Liver (tissue), 9 donors: ENCODE measurements around the gene DBP. TPM values are rescaled to one million over a fixed set of nuclear protein-coding genes. Genes with fewer than 3 reads are reported as not detected.

ENCODE experiments used
- DNase-seq: peaks from one replicate; pipeline ENCODE4 v3.0.0-alpha.2; 2017; ENCODE audit warnings: low spot score
- H3K27ac ChIP-seq, 2 donors: one replicate each; pipeline ENCODE4 v1.7.0; 2013; ENCODE audit warnings: inconsistent platforms in 2 of 2, low read length in 2 of 2, control low read depth in 1 of 2, low read depth in 1 of 2, mild to moderate bottlenecking in 1 of 2
- H3K27me3 ChIP-seq, 4 donors: one replicate each; pipeline versions ENCODE4 v1.6.1 to v1.7.0; 2013; ENCODE audit warnings: low read length in 3 of 4, inconsistent platforms in 1 of 4, mild to moderate bottlenecking in 1 of 4, moderate library complexity in 1 of 4; ENCODE audit not compliant: control insufficient read depth in 4 of 4, insufficient read depth in 4 of 4
- H3K36me3 ChIP-seq, 4 donors: one replicate each; pipeline versions ENCODE4 v1.6.1 to v1.7.0; 2013; ENCODE audit warnings: low read length in 3 of 4, mild to moderate bottlenecking in 3 of 4, low read depth in 1 of 4, moderate library complexity in 1 of 4; ENCODE audit not compliant: control insufficient read depth in 4 of 4, insufficient read depth in 3 of 4
- H3K4me1 ChIP-seq, 4 donors: one replicate each; pipeline versions ENCODE4 v1.6.1 to v1.7.0; 2013; ENCODE audit warnings: low read length in 3 of 4, mild to moderate bottlenecking in 3 of 4, moderate library complexity in 1 of 4; ENCODE audit not compliant: control insufficient read depth in 4 of 4, insufficient read depth in 4 of 4
- H3K4me3 ChIP-seq, 3 donors: one replicate each; pipeline versions ENCODE4 v1.6.1 to v1.7.0; 2013; ENCODE audit warnings: low read length in 3 of 3, control low read depth in 1 of 3, low read depth in 1 of 3, mild to moderate bottlenecking in 1 of 3
- H3K9ac ChIP-seq, 2 donors: one replicate each; pipeline ENCODE4 v1.7.0; 2013; ENCODE audit warnings: low read length in 2 of 2, mild to moderate bottlenecking in 2 of 2, moderate library complexity in 2 of 2, control low read depth in 1 of 2, low read depth in 1 of 2
- H3K9me3 ChIP-seq, 4 donors: one replicate each; pipeline versions ENCODE4 v1.6.1 to v1.7.0; 2013; ENCODE audit warnings: low read length in 3 of 4; ENCODE audit not compliant: control insufficient read depth in 4 of 4
- EGR1 ChIP-seq, 2 donors: IDR thresholded peaks; 2 replicates each; pipeline ENCODE4 v1.6.1; 2016 to 2018; ENCODE audit warnings: antibody characterized with exemption in 2 of 2, low read depth in 2 of 2
- FOXA1 ChIP-seq: IDR thresholded peaks from 2 replicates; pipeline ENCODE4 v1.6.1; 2016; ENCODE audit warnings: antibody characterized with exemption
- GABPA ChIP-seq, 2 donors: IDR thresholded peaks in 1 of 2; conservative IDR thresholded peaks in 1 of 2; 2 replicates each; pipeline ENCODE4 v1.6.1; 2016; ENCODE audit warnings: antibody characterized with exemption in 2 of 2, mild to moderate bottlenecking in 1 of 2, moderate library complexity in 1 of 2
- HNF4A ChIP-seq, 2 donors: conservative IDR thresholded peaks; 2 replicates each; pipeline ENCODE4 v1.6.1; 2016; ENCODE audit warnings: antibody characterized with exemption in 2 of 2, mild to moderate bottlenecking in 2 of 2
- HNF4G ChIP-seq: IDR thresholded peaks from 2 replicates; pipeline ENCODE4 v1.6.1; 2016; ENCODE audit warnings: antibody characterized with exemption
- JUND ChIP-seq, 2 donors: IDR thresholded peaks; 2 replicates each; pipeline ENCODE4 v1.6.1; 2016; ENCODE audit warnings: antibody characterized with exemption in 2 of 2
- NR2F2 ChIP-seq: IDR thresholded peaks from 2 replicates; pipeline ENCODE4 v1.6.1; 2016; ENCODE audit warnings: antibody characterized with exemption
- RAD21 ChIP-seq, 2 donors: IDR thresholded peaks; 2 replicates each; pipeline ENCODE4 v1.6.1; 2016; ENCODE audit warnings: antibody characterized with exemption in 2 of 2, mild to moderate bottlenecking in 2 of 2
- RXRA ChIP-seq, 2 donors: IDR thresholded peaks; 2 replicates each; pipeline ENCODE4 v1.6.1; 2017 to 2018; ENCODE audit warnings: antibody characterized with exemption in 2 of 2, mild to moderate bottlenecking in 1 of 2
- SP1 ChIP-seq: IDR thresholded peaks from 2 replicates; pipeline ENCODE4 v1.6.1; 2018; ENCODE audit warnings: antibody characterized with exemption, mild to moderate bottlenecking
- TAF1 ChIP-seq: conservative IDR thresholded peaks from 2 replicates; pipeline ENCODE4 v1.6.1; 2016; ENCODE audit warnings: antibody characterized with exemption, mild to moderate bottlenecking
- YY1 ChIP-seq: IDR thresholded peaks from 2 replicates; pipeline ENCODE4 v1.6.1; 2016; ENCODE audit warnings: antibody characterized with exemption, mild to moderate bottlenecking
- WGBS: extraction: QIAGEN DNeasy Blood & Tissue Kit; methylation state at CpG from one replicate; pipeline ENCODE4 v1.1.7; 2013; 5-methylcytosine and 5-hydroxymethylcytosine counted together
- polyA plus RNA-seq, 2 donors: library from polyadenylated mRNA; stranded (reverse) in 1 of 2; unstranded in 1 of 2; fragments of 200-250 nt in 1 of 2; fragments of >200 nt in 1 of 2; fragmentation: Nextera tagmentation in 1 of 2; extraction: Ambion mirVana in 1 of 2; gene quantifications; one replicate each; pipeline versions ENCODE4 v1.2.1 to v1.2.3, GENCODE V29; 2013 to 2015
- total RNA-seq, 2 donors: library from RNA; depleted of rRNA; stranded (reverse); fragments of >200 nt; gene quantifications; one replicate each; pipeline ENCODE4 v1.2.3, GENCODE V29; 2014
- TF ChIP-seq, protein P1 (sequence below): IDR thresholded peaks from 2 replicates; pipeline ENCODE4 v1.6.1; 2016; ENCODE audit warnings: antibody characterized with exemption
- TF ChIP-seq, protein P2 (sequence below): fragments of 150-350 bp; IDR thresholded peaks from 2 replicates; pipeline ENCODE4 v1.5.1; 2017; ENCODE audit warnings: improper control_type of control experiment, low read depth, low read length; ENCODE audit not compliant: missing input control
- TF ChIP-seq, protein P3 (sequence below): IDR thresholded peaks from 2 replicates; pipeline ENCODE4 v1.6.1; 2016; ENCODE audit warnings: antibody characterized with exemption
- TF ChIP-seq, protein P4 (sequence below): IDR thresholded peaks from 2 replicates; pipeline ENCODE4 v1.6.1; 2016; ENCODE audit warnings: antibody characterized with exemption, mild to moderate bottlenecking
- TF ChIP-seq, protein P5 (sequence below): IDR thresholded peaks from 2 replicates; pipeline ENCODE4 v1.6.1; 2016; ENCODE audit warnings: antibody characterized with exemption
- donor health status: healthy.
- donor health status: healthy.
- donor health status: healthy.
- donor health status: healthy.
- donor health status: healthy.

Gene DBP
- total and polyA plus RNA-seq, 4 donors: 1.2 to 4.5 (median 1.8) TPM

DNA sequence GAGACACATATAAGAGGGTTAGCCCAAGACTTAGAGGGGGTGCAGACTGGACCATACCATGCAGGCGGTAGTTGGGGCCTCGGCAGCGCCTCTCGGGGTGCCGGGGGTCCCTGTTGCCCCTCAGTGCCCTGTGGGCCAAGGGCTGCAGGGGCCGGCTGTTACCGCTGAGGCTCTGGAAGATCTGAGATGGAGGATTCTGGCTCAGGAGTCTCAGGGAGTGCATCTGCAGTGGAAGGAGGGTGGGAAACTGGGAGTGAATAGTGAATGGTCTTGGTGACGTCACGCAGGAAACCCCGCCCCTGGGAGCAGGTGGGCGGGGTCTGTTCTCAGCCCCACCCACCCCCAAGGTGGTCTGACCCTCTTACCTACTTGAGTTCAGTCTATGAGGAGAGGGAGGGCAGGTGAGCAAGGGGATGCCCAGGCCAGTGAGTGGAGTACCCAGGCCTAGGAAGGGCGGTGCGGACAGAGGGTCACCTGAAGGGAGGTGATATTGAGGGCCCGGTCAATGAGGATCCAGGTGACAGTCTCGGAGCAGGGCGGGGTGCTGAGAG lies 1.7 kb upstream of the DBP start:
- H3K4me3 ChIP-seq: no peak overlapping the region
- H3K9ac ChIP-seq: no peak overlapping the region
- no peaks in the 10 kb centered on the region for H3K27me3 ChIP-seq
- H3K36me3 ChIP-seq: no peaks in the 10 kb centered on the region
- peak overlapping the region in 1 of 2 donors; percentile 98 for H3K27ac ChIP-seq
- WGBS: 79% methylated on average over 16 of the region's 16 CpGs
- no peak for DNase-seq
- TF ChIP-seq TAF1 (no peak), HNF4G (no peak), RAD21 (IDR thresholded peaks at IDR 0.05) (no peak), YY1 (no peak), FOXA1 (peak; percentile 3)
- no peaks in the 10 kb centered on the region for H3K9me3 ChIP-seq
- H3K4me1 ChIP-seq: peaks cover 9 to 40% (median 30%) of the 10 kb centered on the region in 4 donors

DNA sequence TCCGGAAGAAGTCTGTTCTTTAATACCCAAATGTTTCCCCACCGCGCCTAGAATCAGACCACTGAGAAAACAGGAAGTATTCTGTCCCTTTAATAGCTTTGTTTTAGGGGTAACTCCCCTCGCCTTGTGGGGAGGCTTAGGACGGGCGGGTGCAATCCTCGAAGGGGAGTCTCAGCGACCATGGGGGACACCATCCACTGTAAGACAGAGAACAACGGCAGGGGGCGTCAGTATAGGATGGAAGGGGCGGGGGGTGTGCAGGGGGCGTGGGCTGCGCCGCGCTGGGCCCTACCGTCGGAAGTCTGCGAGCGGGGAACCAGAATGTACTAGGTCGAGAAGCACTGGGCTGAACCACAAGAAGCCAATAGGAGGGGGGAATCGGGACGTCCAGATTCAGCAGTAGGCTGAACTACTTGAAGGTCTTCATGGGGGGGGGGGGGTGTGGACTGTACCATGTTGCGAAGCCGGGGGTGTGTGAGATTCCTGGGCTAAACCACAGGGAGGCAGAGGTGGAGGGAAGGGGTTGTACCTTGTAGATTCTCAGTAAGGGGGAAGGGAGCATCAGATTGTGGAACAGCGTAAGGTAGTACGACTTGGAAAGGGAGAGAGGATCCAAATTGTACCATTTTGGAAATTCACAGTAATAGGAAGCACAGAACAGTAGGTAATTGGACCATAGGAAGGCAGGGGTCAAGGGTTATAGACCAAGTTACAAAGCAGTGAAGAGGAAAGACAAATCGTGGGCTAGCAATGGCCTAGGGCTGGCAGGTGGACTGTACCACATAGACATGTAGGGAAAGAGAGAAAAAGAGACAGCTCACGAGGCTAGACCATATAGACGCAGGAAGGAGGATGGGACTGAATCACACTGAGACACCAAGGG lies 1.0 kb upstream of the DBP start:
- TF ChIP-seq GABPA (IDR thresholded peaks at IDR 0.05 in 1 of 2, conservative IDR thresholded peaks at IDR 0.05 in 1 of 2) (peak in 1 of 2 donors; percentile 7), YY1 (peak; percentile 25), FOXA1 (peak; percentile 7), EGR1 (IDR thresholded peaks at IDR 0.05; ENCODE audit: low read depth in 2 of 2) (no peak), NR2F2 (peak; percentile 49)
- TF ChIP-seq, protein P1, sequence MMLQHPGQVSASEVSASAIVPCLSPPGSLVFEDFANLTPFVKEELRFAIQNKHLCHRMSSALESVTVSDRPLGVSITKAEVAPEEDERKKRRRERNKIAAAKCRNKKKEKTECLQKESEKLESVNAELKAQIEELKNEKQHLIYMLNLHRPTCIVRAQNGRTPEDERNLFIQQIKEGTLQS: no peak
- TF ChIP-seq, protein P2, sequence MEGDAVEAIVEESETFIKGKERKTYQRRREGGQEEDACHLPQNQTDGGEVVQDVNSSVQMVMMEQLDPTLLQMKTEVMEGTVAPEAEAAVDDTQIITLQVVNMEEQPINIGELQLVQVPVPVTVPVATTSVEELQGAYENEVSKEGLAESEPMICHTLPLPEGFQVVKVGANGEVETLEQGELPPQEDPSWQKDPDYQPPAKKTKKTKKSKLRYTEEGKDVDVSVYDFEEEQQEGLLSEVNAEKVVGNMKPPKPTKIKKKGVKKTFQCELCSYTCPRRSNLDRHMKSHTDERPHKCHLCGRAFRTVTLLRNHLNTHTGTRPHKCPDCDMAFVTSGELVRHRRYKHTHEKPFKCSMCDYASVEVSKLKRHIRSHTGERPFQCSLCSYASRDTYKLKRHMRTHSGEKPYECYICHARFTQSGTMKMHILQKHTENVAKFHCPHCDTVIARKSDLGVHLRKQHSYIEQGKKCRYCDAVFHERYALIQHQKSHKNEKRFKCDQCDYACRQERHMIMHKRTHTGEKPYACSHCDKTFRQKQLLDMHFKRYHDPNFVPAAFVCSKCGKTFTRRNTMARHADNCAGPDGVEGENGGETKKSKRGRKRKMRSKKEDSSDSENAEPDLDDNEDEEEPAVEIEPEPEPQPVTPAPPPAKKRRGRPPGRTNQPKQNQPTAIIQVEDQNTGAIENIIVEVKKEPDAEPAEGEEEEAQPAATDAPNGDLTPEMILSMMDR: peak; percentile 6
- H3K9ac ChIP-seq: peak overlapping the region; percentile 72 to 94
- H3K27me3 ChIP-seq: no peaks in the 10 kb centered on the region
- no peaks in the 10 kb centered on the region for H3K36me3 ChIP-seq
- peak overlapping the region; percentile 98 to 99 for H3K27ac ChIP-seq
- no peaks in the 10 kb centered on the region for H3K9me3 ChIP-seq
- 10% methylated on average over 29 of the region's 29 CpGs for WGBS
- H3K4me1 ChIP-seq: peaks cover 12 to 47% (median 37%) of the 10 kb centered on the region in 4 donors
- peak overlapping the region; percentile 56 to 86 (median 59) for H3K4me3 ChIP-seq
- peak; percentile 75 for DNase-seq

DNA sequence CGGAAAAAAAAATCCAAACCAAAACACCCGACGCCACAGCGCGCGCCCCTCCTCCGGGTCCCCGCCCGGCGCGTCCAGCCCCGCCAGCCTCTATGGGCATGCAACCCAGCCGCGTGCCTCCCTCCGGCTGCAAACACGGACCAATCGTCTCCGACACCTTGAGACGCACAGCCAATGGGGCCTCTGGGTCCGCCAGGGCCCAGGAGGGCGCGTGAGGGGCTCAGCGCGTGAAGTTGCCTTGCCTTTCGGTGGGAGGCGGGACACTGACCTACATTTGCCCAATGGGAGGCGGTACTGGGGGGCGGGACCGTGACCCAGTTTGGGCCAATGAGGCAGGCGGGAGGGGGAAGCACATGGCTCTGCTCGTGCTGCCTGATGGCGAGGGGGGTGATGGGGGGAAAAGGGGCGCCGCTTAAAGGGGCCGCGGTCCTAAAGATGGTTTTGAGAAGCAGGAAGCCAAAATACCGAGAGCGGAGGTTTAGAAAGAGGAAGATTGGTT lies 319 bp upstream of the DBP start:
- no peaks in the 10 kb centered on the region for H3K36me3 ChIP-seq
- H3K9ac ChIP-seq: peak overlapping the region; percentile 72 to 94
- H3K4me1 ChIP-seq: peaks cover 12 to 54% (median 40%) of the 10 kb centered on the region in 4 donors
- H3K4me3 ChIP-seq: peak overlapping the region; percentile 56 to 86 (median 59)
- peak; percentile 92 for DNase-seq
- under 1% methylated on average over 38 of the region's 38 CpGs for WGBS
- no peak for TF ChIP-seq RAD21 (IDR thresholded peaks at IDR 0.05)
- peak in 1 of 2 donors; percentile 14 for TF ChIP-seq GABPA (IDR thresholded peaks at IDR 0.05 in 1 of 2, conservative IDR thresholded peaks at IDR 0.05 in 1 of 2)
- no peak for TF ChIP-seq HNF4A (conservative IDR thresholded peaks at IDR 0.05)
- peak; percentile 30 for TF ChIP-seq YY1
- peak; percentile 87 for TF ChIP-seq SP1
- TF ChIP-seq, protein P3, sequence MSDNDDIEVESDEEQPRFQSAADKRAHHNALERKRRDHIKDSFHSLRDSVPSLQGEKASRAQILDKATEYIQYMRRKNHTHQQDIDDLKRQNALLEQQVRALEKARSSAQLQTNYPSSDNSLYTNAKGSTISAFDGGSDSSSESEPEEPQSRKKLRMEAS: peak; percentile 95
- no peak for TF ChIP-seq EGR1 (IDR thresholded peaks at IDR 0.05; ENCODE audit: low read depth in 2 of 2)
- TF ChIP-seq RXRA (IDR thresholded peaks at IDR 0.05): peak; percentile 32 to 48
- TF ChIP-seq, protein P4, sequence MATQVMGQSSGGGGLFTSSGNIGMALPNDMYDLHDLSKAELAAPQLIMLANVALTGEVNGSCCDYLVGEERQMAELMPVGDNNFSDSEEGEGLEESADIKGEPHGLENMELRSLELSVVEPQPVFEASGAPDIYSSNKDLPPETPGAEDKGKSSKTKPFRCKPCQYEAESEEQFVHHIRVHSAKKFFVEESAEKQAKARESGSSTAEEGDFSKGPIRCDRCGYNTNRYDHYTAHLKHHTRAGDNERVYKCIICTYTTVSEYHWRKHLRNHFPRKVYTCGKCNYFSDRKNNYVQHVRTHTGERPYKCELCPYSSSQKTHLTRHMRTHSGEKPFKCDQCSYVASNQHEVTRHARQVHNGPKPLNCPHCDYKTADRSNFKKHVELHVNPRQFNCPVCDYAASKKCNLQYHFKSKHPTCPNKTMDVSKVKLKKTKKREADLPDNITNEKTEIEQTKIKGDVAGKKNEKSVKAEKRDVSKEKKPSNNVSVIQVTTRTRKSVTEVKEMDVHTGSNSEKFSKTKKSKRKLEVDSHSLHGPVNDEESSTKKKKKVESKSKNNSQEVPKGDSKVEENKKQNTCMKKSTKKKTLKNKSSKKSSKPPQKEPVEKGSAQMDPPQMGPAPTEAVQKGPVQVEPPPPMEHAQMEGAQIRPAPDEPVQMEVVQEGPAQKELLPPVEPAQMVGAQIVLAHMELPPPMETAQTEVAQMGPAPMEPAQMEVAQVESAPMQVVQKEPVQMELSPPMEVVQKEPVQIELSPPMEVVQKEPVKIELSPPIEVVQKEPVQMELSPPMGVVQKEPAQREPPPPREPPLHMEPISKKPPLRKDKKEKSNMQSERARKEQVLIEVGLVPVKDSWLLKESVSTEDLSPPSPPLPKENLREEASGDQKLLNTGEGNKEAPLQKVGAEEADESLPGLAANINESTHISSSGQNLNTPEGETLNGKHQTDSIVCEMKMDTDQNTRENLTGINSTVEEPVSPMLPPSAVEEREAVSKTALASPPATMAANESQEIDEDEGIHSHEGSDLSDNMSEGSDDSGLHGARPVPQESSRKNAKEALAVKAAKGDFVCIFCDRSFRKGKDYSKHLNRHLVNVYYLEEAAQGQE: no peak
- TF ChIP-seq NR2F2: peak; percentile 50
- TF ChIP-seq TAF1: no peak
- peak in 1 of 2 donors; percentile 22 for TF ChIP-seq JUND (IDR thresholded peaks at IDR 0.05)
- TF ChIP-seq, protein P5, sequence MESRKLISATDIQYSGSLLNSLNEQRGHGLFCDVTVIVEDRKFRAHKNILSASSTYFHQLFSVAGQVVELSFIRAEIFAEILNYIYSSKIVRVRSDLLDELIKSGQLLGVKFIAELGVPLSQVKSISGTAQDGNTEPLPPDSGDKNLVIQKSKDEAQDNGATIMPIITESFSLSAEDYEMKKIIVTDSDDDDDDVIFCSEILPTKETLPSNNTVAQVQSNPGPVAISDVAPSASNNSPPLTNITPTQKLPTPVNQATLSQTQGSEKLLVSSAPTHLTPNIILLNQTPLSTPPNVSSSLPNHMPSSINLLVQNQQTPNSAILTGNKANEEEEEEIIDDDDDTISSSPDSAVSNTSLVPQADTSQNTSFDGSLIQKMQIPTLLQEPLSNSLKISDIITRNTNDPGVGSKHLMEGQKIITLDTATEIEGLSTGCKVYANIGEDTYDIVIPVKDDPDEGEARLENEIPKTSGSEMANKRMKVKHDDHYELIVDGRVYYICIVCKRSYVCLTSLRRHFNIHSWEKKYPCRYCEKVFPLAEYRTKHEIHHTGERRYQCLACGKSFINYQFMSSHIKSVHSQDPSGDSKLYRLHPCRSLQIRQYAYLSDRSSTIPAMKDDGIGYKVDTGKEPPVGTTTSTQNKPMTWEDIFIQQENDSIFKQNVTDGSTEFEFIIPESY: no peak
- H3K27me3 ChIP-seq: no peaks in the 10 kb centered on the region
- H3K9me3 ChIP-seq: no peaks in the 10 kb centered on the region
- peak overlapping the region; percentile 98 to 99 for H3K27ac ChIP-seq
